HG03565 (cell line): ENCODE results near the gene PTPRH.

Source experiments
- ATAC-seq: cut with Tn5 transposase; IDR thresholded peaks from one replicate; pipeline ENCODE4 v1.9.1; 2021; ENCODE audit warnings: mild to moderate bottlenecking, moderate library complexity; ENCODE audit not compliant: unreplicated experiment

The PTPRH gene

DNA sequence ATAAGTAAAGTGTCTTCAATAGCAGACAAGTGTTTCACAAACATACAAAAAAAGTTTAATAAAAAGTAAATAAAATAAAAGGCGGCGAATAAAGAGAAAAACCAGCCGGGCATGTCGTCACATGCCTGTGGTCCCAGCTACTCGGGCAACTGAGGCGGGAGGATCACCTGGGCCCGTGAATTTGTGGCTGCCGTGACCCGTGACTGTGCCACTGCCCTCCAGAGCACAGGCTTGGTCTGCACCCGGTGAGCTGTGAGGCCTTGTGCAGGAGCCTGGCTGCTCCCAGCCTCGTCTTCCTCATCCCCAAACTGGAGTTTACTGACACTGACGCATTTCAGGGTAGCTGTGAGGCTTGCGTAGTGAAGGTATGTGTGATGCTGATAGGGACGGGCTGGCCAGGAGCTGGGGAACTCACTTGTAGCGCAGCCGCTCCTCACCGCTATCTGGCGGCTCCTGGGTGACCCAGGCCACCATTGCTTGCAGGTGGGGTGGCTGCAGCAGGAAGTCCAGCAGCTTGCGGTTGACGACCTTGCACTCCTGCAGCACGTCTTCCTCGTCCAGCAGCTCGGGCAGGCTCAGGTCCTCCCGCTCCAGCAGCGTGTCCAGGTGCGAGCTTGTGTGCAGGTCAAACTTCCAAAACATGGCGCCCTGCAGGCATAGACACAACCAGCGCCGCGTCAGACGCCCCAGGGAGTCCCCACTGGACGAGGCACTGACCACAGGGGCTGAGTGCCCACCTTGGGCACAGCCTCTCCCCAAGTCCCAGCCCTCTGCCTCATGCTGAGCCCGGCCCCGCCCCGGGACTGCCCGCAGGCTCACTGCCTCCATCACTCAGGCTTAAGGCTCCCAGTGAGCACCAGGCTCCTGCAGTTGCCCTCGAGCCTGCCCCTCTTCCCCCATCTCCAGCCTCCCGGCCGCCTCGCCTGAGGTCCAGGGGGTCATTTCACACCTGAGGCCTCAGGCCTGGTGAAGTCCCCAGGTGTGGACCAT is 37.5 kb upstream of the PTPRH start:
- ATAC-seq: no peak

DNA sequence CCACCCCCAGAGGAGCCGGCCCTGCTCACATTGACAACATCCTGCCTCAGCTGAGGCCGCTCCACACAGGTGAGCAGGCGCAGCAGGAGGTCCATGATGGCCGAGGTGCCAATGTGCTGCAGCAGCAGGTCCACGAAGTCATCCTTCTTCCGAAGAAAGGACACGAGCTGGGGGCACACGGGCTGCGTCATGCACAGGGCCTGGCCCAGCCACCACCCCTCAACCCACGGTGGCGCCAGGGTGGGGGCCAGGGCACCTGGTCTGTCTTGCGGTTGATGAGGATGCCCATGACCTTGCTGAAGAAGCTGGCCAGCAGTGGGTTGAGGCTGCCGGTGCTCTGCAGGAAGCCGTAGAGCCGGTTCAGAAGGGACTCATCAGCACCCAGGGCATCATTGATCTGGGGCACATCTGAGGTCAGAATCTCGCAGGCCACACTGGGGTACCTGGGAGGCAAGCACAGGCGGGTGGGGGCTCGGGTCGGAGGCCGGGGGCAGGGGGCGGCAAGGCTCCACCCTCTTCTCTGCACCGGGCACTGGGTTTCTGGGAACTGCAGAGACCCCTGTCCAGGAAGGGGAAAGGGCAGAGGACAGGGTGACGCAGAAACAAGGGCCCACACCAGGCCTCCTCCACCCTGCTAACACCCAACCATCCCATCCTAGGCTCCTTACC is 36.1 kb upstream of the PTPRH start:
- no peak for ATAC-seq

DNA sequence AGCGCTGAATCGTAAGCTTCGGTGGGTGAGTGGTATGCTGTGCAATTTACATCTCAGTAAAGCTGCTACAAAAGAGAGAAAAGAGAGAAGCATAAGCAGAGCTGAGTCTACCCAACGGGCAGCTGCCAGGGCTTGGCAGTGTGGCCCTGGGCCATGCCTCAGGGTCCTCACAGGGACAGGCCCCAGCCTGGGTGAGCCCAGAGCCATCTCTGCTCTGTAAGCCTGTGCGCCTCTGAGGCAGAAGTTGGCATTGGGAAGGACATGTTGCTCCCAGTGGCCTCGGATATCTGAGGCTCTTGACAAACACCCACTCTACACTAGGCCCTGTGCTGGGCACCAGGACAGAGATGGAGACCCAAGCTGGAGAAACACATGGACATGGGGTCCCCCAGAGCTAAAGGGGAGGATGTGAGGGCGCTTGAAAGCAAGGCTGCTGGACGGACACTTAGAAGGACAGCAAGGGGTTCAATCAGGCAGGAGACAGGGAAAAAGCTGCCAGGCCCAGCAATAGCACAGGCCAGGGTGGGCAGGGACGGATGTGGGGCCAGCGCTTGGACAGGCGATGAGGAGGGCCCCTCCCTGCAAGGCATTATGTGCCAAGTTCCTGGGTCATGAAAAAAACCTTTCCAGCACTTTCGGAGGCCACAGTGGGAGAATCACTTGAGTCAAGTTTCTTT is 34.8 kb upstream of the PTPRH start:
- no peak for ATAC-seq

DNA sequence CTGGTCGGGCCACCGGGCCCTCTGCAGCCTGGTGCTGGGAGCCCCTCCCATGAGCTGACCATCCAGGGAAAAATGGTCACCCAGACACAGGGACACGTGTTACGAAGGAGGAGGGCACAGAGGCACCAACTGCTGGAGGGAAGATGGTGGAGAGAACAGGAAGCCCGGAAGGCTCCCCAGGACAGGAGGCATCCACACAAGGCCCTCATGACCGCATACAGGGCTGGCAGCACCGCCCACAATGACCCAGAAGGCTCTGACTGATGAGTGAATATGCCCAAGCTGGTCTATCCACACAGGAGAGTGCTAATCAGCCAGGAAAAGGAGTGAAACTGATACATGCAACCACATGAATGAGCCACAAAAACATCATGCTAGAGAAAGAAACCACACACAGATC is 33.2 kb upstream of the PTPRH start:
- ATAC-seq: no peak

DNA sequence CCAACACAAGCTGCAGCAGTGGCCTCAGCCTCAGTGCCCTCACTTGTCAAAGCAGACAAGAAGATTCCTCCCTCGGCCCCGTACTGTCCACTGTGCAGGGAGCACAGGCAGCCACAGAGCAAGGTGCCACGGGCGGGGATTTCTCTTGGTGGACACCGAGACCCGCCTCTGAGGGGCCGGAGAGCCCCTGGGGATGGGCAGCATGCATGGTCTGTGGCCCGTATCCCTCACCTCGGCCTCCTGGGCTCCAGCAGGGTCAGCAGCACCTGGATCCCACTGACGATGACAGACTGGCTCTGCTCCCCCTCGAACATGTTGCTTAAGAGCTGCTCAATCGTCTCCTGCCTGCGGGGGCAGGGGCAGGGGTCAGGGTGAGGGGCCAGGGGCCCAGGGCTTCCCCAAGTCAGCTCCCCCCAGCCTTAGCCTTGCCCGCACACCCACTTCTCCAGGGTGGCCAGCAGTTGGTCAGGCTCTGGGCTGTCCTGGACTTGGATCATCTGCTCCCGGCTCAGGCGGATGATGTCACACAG is 32.7 kb upstream of the PTPRH start:
- no peak for ATAC-seq

DNA sequence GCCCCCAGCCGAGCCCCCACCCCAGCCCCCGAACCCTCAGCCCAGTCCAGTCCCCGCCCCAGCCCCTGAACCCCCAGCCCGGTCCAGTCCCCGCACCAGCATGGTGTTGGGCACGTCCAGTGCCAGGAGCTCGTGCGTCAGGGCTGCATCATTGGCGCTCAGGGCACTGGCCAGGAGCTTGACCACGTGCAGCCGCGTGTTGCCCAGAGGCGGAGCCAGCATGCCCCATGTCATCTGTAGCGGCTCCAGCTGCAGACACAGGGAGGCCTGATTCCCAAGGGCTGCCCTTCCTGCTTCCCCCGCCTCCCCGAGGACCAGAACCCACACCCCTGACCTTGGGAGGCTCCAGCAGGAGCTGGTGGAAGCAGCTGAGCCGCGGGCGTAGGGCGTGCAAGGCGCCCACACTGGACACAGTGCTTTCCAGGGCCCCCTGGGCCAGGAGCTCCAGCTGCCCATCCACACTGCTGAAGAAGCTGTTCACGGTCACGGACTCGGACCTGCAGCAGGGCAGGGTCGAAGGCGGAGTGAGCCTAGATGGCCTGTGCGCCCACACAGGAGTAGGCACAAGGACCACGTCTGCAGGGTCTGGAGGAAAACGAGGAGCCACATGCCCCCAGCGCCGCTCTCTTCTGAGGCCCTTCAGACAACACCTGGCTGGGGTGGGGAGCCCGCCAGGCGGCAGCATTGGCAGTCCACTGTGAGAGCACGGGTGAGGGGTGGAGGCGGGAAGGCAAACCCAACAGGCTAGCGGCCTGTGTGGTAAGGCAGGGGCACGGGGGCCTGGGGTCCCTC is 32.0 kb upstream of the PTPRH start:
- ATAC-seq: no peak

DNA sequence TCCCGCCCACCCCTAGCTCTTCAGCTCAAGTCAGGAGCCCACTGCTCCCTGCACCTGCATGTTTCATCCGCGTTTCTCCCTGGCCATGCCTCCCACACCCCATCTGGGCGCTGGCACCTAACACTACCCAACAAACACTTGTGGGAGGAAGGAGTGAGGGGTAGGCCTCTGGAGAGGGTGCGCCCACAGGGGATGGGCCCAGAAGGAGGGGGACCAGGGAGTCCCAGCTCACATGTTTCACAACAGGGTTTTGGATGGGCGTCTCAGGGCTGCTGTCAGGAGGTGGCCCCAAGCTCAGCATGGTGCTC is 31.4 kb upstream of the PTPRH start:
- ATAC-seq: no peak

DNA sequence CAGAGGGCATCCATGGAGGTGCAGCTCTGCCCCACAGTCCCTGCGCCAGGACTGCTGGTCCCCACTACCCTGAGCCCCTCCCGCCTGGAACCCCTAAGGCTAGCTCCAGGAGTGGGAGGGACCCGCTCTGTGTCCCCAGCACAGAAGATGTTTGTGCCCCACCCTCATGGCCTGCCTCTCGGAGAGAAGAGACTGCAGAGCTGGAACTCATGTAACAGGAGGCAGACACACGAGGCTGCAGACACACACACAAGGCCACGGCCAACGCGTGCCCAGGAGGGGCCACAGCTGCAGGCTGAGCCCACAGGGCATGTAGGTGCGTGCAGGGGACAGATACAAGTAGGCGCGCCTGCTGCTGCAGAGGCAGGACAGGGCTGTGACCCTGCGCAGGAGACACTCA is 29.7 kb upstream of the PTPRH start:
- ATAC-seq: no peak

DNA sequence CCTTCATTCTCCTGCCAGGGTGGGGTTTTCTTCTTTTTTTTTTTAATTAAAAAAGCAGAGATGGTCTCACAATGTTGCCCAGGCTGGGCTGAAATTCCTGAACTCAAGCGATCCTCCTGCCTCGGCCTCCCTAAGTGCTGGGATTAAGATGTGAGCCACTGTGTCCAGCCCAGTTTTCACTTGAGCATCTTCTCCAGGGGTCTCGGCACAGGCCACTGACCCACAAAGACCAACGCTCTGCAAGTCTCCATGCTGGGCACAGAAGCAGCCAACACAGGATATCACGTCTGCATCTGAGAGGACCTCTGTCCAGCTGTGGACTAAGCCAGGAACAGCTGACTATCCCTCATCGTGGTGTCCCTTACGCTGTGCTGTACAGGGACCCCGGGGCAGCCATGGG is 28.7 kb upstream of the PTPRH start:
- ATAC-seq: no peak

DNA sequence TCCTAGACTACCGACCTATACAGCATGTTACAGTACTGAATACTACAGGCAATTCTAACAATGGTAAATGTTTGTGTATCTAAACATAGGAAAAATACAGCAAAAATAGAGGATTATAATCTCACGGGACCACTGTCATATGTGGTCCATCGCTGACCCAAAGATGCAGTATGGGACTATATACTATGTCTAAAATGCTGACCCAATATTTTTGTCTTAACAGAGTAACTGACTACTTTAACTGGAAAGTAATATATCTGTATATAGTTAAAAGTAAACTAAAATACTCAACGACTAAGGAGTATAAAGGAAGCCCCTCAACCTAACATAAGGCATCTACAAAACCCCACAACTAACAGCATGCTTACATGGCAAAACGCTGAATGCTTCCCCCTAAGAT is 23.7 kb upstream of the PTPRH start:
- no peak for ATAC-seq

DNA sequence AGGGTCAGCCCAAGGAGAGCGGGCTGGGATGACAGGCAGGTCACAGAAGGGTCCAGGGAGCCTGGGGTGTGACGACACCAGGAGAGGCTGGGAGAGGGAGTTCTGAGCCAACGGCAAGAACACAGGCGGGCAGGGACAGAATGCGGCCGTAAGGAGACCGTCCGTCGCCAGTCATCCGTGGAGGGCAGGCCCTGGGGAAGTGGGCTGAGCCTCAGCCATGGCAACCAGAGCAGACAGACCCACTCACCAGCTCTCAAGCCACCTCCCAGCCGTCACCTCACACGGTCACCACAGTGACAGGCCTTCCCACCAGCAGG is 22.9 kb upstream of the PTPRH start:
- ATAC-seq: no peak

DNA sequence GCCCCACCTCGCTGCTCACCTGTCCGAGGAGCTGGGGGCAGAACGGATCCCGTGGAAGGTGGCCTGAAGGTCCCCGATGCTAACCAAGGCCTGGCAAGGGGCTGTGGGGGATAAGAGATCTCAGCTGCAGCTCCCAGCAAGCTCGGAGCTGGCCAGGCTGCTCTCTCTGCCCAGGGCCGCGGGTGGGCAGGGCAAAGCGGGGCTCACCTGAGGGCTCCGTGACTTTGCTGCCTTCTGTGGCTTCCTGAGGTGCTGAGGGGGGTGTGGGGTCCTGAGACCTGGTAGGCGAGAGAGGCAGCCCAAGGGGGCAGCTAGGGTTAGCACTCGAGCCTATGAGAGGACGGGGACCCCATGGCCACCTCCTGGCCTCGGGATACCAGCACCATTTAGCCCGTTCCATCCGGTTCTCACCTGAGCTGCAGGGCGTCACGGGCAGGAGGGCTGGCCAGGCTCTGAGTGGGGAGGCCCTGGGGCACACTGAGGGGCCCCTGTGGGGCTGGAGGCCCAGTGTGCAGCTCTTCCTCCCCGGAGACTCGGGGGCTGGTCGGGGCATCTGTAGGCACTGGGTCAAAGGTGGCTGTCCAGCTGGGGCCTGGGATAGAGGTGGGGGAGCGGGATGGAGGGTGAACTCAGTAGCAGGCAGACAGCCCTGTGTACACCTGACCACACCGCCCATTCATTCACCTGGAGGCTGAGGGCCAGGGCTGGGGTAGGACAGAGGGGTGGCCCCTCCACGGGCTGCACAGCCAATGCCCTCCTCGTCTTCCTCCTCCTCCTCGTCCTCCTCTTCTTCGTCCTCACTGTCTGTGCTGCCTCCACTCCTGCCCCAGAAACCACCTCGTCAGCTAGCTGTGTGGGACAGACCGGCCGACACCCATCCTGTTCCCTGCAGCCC is 22.3 kb upstream of the PTPRH start:
- ATAC-seq: no peak

DNA sequence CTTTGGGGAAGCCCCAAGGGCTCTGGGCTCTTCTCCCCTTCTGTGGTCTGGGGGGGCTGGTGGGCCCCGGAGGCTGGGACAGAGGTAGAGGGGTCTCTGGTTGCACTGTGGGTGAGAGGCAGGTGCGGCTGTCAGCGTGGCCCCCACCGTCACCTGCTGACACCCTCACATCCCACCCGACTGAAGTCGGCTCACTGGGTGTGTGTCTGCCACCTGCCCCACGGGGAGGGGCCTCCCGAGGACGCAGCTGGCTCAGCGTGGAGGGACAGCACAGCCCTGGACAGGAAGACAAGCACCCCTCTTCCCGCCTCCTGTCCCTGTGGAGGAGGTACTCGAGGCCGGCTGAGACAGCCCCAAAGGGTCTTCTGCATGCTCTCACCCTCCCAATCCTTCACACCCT is 21.5 kb upstream of the PTPRH start:
- no peak for ATAC-seq

DNA sequence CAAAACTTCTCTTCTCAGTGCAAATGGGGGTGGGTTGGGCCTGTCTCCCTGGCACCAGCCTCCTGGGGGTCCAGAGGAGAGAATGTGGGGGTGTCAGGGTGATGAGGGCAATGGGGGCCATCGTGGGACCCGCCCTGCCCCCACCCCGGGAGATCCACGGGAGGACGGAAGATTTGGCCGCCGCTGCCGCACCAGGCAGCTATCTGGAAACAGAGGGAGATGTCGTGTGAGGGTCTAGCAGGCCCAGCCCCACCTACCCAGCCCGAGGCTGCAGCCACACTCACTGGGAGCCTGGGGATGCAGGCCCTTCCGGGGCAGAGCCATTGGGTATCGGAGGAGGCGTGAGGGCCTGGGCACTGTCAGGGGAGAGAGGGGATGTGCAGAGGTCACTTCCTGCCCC is 21.0 kb upstream of the PTPRH start:
- no peak for ATAC-seq

DNA sequence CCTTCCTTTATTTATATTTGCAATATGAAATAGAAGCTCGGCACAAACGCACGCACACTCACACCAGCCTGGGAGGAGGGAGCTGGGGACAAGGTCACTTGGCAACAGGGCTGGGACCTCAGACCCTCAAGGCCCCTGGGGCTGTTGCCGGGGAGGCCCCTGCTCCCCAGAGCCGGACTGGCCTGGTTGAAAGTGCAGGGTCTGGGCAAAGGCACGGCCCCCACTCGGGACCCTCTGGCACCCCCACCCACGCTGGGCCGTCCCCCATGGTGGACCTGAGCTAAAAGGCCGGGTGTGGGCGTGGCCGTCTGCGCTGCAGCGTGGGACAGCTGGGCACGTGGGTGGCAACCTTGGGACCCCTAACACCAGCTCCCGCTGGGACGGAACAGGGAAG is 20.5 kb upstream of the PTPRH start:
- ATAC-seq: no peak

DNA sequence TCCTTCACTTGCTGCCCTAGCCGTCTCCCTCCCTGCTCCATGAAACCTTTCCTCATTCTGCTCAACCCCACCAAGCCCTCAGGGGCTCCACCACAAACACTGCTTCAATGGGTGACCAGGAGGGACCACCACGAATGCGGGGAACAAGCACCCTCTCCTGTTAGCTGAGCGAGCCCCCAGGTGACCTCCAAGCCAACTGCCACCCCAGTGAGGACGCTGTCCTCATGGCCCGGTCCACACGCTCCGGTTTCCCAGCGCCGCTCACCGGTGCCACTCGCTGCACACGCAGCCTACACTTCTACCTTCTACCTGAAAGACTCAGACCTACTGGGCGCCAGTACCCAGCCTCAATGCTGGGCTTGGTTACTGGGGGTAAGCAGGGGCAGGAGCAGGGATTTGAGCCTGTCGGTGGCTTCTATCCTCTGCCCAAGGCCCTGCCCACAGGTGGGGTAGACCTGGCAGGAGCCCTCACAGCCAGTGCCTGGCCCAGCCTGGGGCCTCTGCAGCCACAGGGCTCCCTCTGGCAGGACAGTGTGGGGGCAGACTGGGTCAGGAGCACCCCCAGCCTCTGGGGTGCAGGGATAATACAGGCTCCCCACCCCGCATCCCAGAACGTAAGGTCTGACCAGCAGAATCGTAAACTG is 20.0 kb upstream of the PTPRH start:
- ATAC-seq: no peak

DNA sequence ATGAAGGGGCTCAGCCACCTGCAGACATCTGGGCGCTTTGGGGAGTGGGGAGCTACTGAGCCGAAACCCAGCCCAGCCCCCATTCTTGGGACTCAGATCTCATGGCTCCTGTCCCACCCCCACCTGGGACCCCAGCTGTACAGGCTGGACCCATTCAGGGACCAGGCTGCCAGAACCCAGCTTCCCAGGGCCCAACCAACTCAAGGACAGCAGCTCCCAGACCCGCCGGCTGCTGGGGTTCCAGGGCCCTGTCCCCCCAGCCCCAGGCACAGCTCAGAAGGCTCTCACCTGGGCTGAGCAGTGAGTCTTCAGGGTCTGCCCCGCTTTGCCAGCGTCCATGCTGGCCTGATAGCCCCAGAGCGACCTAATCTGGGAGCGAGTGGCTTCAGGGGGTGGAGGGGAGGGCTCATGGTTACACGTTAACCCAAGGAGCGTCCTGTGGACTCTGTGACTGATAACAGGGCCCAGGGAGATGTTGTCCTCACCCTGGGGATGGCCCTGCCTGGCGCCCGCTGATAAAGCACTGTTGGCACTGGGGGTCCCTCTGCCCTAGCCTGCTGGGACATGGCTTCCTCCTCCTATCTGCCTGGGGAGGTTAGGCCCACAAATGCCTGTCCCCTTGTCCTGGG is 19.2 kb upstream of the PTPRH start, which contains the start of gene TMEM86B:
TSS of gene TMEM86B (minus strand) at position 361 of the 629 bp plus-strand sequence. CDS start at position 339, 22 bp downstream.
- ATAC-seq: no peak

DNA sequence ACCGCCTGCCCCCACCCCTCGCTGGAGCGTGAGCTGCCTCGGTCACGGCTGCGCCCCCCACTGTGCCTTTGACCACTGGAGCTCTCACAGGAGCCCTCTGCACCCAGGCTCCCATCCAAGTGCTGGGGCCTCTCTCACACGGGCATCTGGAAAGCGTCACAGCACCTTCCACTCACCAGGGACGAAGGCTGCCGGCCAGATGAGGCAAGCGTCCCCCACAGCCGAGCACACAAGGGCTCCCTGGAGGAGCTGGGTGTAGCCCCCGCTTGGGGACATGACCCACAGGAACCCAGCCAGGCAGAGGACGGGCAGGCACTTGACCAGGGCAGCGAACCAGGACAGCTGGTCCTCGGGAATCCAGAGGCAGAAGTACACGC is 18.7 kb upstream of the PTPRH start:
- no peak for ATAC-seq
